ENCODE results near the gene SEMA4D.
A peak's percentile ranks its signal among the peaks of the same experiment; 100 is the strongest.

The SEMA4D gene

DNA sequence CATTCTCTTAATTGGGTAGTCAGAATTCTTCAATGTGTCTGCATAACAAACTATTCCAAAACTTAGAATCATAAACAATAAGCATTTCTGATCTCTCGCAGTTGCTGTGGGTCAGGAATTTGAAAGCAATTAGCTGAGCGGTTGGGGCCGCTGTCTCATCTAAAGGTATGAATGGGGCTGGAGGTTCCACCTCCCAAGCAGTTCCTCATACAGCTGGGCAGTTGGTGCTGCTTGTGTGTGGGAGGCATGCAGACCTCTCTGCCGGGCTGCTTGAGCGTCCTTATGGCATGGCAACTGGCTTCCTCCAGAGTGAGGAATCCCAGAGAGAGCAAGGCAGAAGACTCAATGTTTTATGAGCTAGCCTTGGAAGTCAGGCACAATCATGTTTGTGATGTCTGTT, 30.2 kb upstream of the SEMA4D start:
- no peak for DNase-seq (ENCODE audit: low read depth)

DNA sequence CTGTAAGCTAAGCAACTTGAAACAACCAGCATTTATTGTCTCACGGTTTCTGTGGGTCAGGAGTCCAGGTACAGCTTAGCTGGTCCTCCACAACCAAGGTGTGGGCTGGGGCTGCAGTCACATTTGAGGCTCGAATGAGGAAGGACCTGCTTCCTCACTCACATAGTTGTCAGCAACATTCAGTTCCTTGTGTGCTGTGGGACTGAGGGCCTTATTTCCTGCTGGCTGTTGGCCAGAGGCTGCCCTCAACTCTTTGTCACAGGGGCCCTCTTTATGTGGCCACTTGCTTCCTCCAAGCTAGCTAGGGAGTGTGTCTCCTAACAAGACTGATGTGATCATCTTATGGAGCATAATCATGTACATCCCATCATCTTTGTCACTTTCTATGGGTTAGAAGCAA, 29.2 kb upstream of the SEMA4D start:
- DNase-seq (ENCODE audit: low read depth): no peak

- no peak for DNase-seq (ENCODE audit: low read depth)
These were observed 28.8 kb upstream of the SEMA4D start for GRCh38 chr9:89526667-89527066.

DNA sequence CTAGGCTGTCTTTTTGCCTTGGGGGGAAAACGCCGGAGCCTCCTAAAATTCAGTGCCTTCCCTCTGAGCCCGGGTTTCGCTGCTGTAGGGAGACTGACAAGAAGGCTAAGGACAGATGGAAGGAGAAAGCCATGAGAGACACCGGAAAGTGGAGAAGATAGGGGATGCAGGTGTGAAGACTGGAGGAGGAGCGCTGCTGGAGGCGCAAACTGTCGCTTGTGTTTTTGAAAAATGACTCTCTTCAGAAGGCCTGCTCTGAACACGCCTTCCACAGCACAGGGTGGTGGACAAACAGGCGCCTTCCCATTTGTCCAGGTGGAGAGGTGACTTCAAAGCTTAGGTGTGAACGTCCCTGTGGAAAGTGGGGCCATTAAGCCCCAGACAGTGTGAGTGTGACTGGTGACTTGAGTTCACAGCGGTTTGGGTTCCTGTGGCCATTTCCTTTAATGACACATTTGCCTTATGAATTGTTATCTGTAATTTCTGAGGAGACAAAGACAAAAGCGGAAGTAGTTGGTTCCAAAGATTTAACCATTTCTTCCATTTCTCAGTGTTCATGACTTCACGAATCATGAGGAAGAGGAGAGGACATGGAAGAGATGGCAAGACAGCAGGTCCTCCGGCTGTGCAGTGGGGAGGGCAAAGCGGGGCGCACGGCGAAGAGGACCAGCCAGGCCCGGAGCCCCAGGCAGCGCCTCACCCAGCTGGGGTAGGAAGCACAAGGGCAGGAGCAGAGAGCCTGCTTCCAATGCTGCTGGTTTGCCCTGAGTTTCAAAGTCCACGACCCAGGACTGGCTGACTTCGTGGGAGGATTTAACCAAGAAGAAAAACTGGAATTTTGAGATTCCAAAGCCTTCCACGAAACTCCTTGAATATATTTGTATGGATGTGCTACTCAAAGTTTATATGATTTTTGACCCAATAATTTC, 27.8 kb upstream of the SEMA4D start:
- no peak for DNase-seq (ENCODE audit: low read depth)

DNA sequence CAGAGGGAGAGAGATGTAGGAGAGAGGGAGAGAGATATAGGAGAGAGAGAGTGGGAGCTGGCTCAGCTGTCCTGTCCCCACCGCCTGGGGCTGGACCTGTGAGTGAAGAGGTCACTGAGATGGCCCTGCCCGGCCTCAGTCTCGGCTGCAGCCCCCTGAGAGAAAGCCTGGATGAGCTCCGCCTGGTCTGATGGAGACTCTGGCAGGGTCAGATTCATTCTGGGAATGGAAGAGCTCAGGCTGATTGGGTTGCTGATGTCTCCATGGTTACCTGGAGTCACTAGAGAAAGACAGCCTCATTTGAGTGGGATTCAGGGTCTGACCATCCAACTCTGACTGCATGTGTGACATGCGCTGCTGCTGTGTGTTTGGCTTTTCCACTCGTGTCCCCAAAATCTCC, 27.1 kb upstream of the SEMA4D start:
- DNase-seq (ENCODE audit: low read depth): no peak

DNA sequence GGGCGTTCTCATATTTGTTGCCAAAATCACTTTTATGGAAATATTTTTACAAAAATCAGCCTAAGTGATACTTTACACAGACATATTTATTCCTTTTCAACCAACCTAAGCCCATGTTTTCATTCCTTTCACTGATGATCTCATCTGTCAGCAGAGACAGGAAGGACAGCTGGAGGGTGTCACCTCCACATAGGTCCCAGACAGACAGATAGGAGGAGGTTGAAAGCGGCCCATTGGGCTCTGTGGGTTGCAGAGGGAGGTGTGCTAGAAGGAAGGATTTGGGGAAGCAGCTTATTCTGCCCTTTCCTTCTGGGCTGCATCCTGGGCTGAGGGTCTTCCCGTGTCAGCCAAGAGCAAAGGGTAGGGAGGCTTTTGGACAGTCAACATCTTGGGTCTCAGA, 26.0 kb upstream of the SEMA4D start:
- DNase-seq (ENCODE audit: low read depth): peak; percentile 33

DNA sequence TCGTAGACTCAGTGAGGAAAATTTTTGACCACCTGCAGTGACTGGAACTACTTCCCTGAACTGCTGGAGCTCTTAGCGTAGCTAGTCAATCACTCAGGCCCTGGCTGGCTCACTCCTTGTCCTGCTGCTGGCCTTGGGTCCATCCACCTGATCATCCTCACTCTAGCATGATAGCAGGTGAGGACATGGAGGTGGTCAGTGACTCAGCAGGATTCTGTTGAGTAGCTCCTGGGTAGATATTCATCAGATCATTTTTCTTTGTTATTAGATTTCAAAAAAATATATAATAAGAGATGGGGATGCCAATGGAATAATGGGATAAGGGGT, 25.0 kb upstream of the SEMA4D start:
- no peak for DNase-seq (ENCODE audit: low read depth)

DNA sequence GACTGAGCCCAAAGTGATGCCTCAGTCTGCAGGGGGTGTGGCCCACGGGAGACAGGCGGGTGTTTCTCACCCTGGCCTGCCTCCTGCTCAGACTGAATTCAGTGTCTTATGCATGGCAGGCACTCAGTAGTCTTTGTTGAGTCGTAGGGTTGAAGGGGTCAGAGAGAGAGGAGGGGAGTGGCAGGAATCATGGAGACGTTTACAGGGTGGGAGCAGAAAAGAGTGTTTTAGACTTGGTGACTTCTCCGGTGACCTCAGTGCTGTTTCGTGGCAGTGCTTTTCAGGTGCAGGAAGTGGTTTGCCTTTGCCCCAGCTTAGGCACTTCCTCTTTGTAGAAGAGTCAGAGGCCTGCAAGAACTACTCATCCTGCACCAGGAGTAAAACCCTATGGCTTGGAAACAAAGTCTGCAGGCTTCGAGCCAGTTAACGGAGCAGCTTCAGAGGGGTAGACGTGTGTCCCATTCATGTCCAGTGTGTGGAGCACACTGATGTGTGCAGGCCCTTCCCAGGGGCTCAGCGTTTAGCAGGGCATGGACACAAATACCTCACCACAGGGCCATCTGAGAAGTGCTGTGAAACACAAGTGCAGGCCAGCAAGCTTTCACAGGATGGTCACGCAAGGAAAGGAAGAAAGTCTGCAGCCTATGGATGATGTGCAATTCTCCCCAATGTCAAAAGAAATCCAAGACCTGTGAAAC, 24.5 kb upstream of the SEMA4D start:
- DNase-seq (ENCODE audit: low read depth): peak; percentile 57

- no peak for DNase-seq (ENCODE audit: low read depth)
These were observed 21.5 kb upstream of the SEMA4D start for GRCh38 chr9:89519366-89519805.

DNA sequence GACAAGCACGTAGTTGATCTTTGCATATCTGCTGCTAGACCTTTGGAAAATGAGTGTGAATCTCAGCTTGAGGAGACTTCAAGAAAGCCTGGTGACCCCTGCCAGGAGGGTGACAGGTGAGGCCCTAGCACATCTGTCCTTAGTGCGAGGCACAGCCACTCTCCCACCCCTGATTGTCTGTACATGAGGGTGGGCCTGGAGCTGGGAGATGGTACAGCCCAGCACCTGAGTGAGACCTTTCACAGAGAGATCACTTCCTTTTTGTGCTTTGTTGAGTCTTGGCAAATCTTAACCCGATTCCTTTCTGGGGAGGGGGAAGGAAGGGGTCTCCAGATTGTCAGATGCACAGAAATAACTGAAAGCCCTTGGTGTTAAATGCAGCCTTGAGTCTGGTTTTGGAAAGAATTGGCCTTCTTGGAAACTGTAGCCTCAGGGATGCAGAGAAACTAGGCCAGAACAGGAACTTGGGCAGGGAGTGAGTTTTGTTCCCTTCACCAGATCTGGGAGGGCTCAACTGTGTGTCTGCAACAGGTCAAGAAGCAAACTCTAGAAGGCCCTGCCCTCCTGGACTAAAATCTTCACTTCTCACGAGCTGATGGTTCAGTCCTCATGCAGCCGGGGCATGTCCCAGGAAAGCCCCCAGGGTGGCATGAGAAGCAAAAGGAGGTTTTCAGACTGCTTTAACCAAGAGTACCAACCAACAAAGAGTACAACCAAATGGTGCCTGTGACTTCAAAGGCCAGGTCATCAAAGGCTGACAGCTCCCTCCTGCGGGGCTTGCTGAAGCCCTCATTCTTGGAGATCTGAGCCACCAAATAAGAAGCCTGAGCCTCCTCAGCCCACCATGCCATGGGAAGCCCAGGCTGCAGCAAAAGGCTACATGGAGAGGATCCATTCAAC, 20.8 kb upstream of the SEMA4D start:
- DNase-seq (ENCODE audit: low read depth): no peak

GRCh38 chr9:89515416-89515815, 17.5 kb upstream of the SEMA4D start:
- DNase-seq (ENCODE audit: low read depth): no peak

GRCh38 chr9:89514956-89515355, 17.0 kb upstream of the SEMA4D start:
- DNase-seq (ENCODE audit: low read depth): no peak

DNA sequence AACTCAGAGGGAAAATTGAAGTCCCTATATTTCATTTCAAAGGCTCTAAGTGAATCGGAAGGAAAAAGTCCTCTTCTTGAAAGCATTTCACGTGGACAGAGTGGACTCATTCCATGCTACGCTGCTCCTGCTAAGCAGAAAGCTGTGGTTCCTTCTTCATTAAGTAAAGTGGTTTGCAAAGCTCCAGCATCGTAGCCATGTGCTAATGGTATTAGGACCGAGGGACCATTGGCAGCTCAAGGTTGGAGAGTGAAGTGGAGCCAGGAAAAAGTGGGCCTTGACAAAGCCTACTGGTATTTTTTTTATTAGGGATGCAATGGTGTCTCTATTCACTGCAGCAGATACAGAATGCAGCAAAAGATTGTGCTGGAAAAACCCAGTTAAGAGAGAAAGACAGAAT, 16.4 kb upstream of the SEMA4D start:
- DNase-seq (ENCODE audit: low read depth): no peak

DNA sequence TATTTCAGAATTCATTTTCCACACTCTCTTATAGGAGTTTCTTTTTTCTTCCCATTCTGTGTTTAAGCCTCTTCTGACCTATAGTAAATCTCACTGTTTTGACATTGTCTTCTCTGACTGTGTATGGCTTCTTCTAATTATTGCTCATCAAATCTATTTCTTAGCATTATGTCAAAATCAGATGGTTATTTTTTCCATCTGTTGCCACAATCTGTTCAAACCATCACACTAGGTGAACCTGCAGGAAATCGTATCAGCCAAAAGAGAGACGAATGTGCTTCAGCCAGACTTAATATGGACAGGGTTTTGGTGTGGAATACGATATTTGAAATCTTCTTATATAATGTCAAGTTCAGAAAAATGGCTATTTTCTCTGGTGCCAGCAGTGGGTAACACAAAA, 15.9 kb upstream of the SEMA4D start:
- no peak for DNase-seq (ENCODE audit: low read depth)

DNA sequence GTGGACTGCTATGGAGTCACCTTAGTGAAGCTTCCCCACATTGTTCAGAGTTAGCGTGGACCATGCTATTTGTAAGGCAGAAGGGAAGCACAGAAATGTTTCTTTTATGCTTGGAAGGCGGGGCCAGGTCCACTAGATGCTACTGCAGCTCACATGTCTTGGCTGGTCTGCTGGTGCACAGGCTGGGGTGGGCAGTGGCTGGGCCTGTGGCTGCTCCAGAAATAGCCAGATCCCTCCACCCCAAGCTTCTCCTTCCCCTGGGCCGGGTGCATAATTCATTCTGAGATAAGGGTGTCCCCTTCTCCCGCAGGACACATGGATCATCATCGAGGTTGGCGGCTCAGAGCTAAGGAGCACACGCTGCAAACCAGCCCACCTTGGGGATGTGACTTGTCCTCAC, 14.5 kb upstream of the SEMA4D start:
- no peak for DNase-seq (ENCODE audit: low read depth)

- no peak for DNase-seq (ENCODE audit: low read depth)
These were observed 11.2 kb upstream of the SEMA4D start for GRCh38 chr9:89508951-89509615.

DNA sequence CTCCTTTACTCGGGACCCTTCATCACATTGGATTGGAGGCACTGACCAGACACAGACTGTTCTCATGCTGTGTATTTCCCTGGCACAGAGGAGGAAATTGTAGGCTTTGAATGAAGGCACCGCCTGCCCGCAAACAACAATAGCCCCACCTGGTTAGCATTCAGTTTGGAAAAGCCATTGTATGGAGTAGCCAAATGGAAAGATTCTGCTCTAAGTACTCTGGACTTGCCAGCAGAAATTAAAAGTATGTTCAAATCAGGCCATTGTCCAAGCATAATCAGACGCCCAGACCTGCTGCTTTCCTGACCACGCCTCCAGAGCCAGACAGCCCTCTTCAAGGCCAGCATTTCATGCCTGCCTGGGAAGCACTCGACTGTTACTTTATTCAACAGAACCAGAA, 8.0 kb upstream of the SEMA4D start:
- DNase-seq (ENCODE audit: low read depth): no peak

GRCh38 chr9:89505048-89505447, 7.1 kb upstream of the SEMA4D start:
- DNase-seq (ENCODE audit: low read depth): no peak

DNA sequence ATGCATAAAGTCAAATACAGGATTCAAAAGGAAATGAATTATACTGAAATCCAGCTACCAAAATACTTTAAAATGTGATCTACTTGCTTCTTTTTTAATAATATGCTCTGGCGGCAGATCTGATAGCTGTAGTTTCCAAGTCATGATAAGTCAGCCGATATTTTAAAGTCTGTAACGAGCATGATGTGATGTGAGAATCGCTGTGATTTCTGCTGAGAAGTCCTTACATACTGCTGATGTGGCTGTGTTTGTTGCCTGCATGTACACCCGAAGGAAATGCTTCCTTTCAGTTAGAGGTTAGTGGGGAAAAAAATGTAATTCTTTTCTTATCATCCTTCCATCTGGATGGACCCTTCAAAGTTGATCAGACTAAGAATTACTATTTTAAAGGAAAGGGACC, 4.8 kb upstream of the SEMA4D start:
- no peak for DNase-seq (ENCODE audit: low read depth)

GRCh38 chr9:89502038-89502601, 4.2 kb upstream of the SEMA4D start:
- DNase-seq (ENCODE audit: low read depth): no peak

- no peak for DNase-seq (ENCODE audit: low read depth)
These were observed 3.5 kb upstream of the SEMA4D start for GRCh38 chr9:89501311-89501898.

All from activated T-helper 1 cell treated with Interleukin-2 at 50 U/mL for 16 hours (primary cell).